BJ (cell line): Measurements from ENCODE around the gene TGIF2. TPM values are rescaled to one million over a fixed set of nuclear protein-coding genes. Genes with fewer than 3 reads are reported as not detected.

Experiments used
- CTCF ChIA-PET: fragments of 350-600 bp; formaldehyde crosslinking; extraction: SDS; loops from one replicate; lab custom pipeline; 2021; ENCODE audit warnings: antibody characterized with exemption, inconsistent platforms; lab: Yijun Ruan, JAX
- POLR2A ChIA-PET: fragments of 300-600 bp; sonication (Branson Sonifier 250); formaldehyde crosslinking; extraction: SDS; loops from one replicate; lab custom pipeline; 2021; ENCODE audit warnings: antibody characterized with exemption; lab: Charles Lee
- DNase-seq: peaks from one replicate; pipeline ENCODE4 v3.0.0-alpha.2; 2011; ENCODE audit warnings: low read depth
- H3K27me3 ChIP-seq: 2 replicates; pipeline ENCODE4 v1.6.0; 2011; ENCODE audit warnings: low read length; ENCODE audit not compliant: control insufficient read depth, insufficient read depth
- H3K36me3 ChIP-seq: 2 replicates; pipeline ENCODE4 v1.5.1; 2011; ENCODE audit warnings: low read length; ENCODE audit not compliant: control insufficient read depth, insufficient read depth
- H3K4me3 ChIP-seq: 2 replicates; pipeline ENCODE4 v1.5.1; 2011; ENCODE audit warnings: low read depth, mild to moderate bottlenecking, control low read depth, low read length
- polyA plus RNA-seq: library from polyadenylated mRNA; depleted of rRNA; stranded (reverse); fragments of >200 nt; gene quantifications from 2 replicates; pipeline ENCODE4 v1.2.3, GENCODE V29; 2011
- TF ChIP-seq, protein P1 (sequence below): IDR thresholded peaks from 2 replicates; pipeline ENCODE4 v1.5.1; 2011; ENCODE audit warnings: low read depth, mild to moderate bottlenecking, control low read depth, inconsistent platforms, low read length, moderate library complexity; ENCODE audit not compliant: insufficient read depth

TGIF2 gene
- polyA plus RNA-seq, 1 experiment = 10.8 TPM

DNA sequence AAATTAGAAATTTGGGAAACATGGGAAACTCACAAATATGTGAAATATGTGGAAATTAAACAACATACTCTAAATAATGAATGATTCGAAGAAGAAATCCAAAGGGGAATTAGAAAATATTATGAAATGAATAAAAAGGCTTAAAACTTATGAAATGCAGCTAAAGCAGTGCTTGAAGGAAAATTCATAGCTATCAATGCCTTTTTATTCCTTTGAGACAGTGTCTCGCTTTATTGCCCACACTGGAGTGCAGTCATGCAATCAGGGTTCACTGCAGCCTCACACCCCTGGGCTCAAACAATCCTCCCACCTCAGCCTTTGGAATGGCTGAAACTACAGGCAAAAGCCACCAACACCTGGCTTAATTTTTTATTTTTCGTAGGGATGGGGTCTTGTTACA is 7.9 kb upstream of the TGIF2 start:
- CTCF ChIA-PET = no interaction called here
- H3K36me3 ChIP-seq = no peaks in the 10 kb centered on the region
- no peaks in the 10 kb centered on the region for H3K27me3 ChIP-seq
- DNase-seq = no peak
- no peak overlapping the region for H3K4me3 ChIP-seq
- TF ChIP-seq, protein P1, sequence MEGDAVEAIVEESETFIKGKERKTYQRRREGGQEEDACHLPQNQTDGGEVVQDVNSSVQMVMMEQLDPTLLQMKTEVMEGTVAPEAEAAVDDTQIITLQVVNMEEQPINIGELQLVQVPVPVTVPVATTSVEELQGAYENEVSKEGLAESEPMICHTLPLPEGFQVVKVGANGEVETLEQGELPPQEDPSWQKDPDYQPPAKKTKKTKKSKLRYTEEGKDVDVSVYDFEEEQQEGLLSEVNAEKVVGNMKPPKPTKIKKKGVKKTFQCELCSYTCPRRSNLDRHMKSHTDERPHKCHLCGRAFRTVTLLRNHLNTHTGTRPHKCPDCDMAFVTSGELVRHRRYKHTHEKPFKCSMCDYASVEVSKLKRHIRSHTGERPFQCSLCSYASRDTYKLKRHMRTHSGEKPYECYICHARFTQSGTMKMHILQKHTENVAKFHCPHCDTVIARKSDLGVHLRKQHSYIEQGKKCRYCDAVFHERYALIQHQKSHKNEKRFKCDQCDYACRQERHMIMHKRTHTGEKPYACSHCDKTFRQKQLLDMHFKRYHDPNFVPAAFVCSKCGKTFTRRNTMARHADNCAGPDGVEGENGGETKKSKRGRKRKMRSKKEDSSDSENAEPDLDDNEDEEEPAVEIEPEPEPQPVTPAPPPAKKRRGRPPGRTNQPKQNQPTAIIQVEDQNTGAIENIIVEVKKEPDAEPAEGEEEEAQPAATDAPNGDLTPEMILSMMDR = no peak
- POLR2A ChIA-PET = no interaction called here

DNA sequence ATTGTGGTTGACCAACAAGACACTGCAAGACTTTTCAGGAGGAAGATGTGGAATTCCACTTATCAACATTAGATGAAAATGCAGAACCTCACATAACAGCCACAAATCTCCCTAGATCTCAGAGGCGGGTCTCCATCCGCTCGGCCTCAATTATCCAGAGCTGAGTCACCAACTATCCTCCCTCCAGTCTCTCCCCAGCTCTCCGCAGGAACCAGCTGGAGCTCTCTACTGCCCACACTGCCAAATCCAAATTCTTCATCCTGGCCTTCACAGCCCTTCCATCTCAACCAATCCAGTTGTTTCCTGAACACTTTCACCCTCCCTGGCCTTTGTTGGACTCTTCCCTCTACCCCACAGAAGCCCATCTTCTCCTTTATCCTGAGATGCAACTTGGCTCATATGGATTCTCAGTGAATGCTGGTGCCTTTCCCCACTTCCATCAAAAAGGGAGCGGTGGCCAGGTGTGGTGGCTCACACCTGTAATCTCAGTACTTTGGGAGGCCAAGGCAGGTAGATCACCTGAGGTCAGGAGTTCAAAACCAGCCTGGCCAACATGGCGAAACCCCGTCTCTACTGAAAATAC is 3.5 kb upstream of the TGIF2 start:
- no peak overlapping the region for H3K4me3 ChIP-seq
- DNase-seq = no peak
- TF ChIP-seq, protein P1 = no peak
- ChIA-PET CTCF (interaction anchor here (1.5 to 1.6 kb wide), 2 partner anchors 12 to 15 kb away, joined by 4 read pairs; no protein-coding TSS in a partner anchor), POLR2A (interaction anchor here (0.6 kb wide), 1 partner anchor 11 kb away, joined by 4 read pairs; no protein-coding TSS in a partner anchor)
- H3K27me3 ChIP-seq = no peaks in the 10 kb centered on the region
- no peaks in the 10 kb centered on the region for H3K36me3 ChIP-seq

DNA sequence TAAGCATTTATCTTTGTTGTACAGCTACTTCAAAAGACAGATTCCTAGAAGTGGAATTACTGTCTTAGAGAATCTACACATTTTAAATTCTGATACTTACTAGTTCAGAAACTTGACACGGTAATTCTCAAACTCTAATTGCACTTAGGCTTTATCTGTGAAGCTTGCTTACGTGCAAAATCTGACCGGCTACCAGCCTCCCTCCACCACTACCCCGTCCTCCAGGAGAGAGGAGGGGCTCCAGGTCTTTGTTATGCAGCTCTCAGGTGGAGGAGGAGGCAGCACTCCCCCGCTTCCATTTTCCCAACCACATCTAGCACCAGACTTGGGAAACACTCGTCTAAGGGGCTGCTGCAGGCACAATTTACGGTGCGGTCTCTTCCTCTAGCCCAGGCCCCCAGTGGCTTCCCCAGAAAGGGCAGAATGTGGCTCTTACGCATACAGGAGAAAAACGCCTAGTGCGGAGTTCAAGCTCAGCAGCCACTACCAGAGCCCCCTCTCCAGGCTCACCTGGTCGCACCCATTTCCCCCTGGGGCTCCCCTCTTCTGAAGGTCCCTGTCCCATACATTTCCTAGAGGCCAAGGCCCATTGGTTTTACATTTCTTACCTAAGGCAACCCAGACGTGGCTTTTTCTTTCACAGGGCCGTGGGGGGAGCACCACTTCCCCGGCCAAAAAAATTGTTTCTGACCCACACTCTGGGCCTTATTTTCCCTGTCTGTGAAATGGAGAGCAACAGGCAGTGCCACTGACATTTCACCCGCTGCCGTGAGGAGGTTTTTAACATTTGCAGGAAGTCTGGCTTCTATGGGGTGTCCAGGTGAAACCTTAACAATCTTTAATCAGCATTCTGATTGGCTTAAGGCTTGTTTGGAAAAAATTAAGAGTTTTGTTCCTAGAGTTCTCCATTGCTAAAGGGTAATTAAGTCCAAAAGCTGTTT is 1.6 kb upstream of the TGIF2 start:
- POLR2A ChIA-PET = no interaction called here
- no peak for DNase-seq
- TF ChIP-seq, protein P1 = no peak
- Histone ChIP-seq H3K36me3 (no peaks in the 10 kb centered on the region), H3K4me3 (no peak overlapping the region), H3K27me3 (no peaks in the 10 kb centered on the region)
- CTCF ChIA-PET = interaction anchor here (0.6 to 1.6 kb wide), 5 partner anchors 11 to 33 kb away, joined by 3 to 4 read pairs (median 3); no protein-coding TSS in a partner anchor

DNA sequence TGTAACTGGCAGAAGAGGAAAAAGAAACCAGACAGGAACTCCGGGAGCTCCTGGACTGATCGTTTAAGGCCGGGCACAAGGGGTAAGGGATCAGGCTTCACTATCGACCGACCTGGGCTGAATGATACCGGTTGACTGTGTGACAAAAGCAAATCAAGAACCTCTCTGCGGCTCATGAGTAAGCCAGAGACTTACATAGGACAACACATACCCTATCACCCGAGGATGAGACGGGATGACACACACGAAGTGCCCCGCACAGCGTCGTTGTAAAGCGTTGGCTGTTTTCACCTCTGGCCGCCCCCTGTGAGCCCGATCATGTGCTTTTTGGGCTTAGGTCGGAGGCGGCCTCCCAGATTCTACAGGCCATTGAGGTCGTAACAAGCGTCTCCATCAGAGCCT is 695 bp upstream of the TGIF2 start:
- CTCF ChIA-PET = interaction anchor here (1.1 to 1.2 kb wide), 2 partner anchors 26 to 32 kb away, joined by 3 read pairs; no protein-coding TSS in a partner anchor

More for the DNA sequence above, 695 bp upstream of the TGIF2 start:
- Histone ChIP-seq H3K36me3 (no peaks in the 10 kb centered on the region), H3K27me3 (no peaks in the 10 kb centered on the region), H3K4me3 (peak overlapping the region; percentile 23)
- TF ChIP-seq, protein P1 = no peak
- POLR2A ChIA-PET = no interaction called here
- DNase-seq = no peak
